HUES48 (cell line): ENCODE data around the gene RAB9A.

ENCODE experiments used
- H3K27ac ChIP-seq: one replicate; pipeline ENCODE4 v1.7.0; 2013; ENCODE audit warnings: low read depth, low read length, inconsistent platforms
- H3K27me3 ChIP-seq: 2 replicates; pipeline ENCODE4 v1.6.1; 2013; ENCODE audit warnings: mild to moderate bottlenecking, low read length; ENCODE audit not compliant: control insufficient read depth, insufficient read depth
- H3K36me3 ChIP-seq: 2 replicates; pipeline ENCODE4 v1.6.1; 2013; ENCODE audit warnings: low read length; ENCODE audit not compliant: control insufficient read depth, insufficient read depth
- H3K4me1 ChIP-seq: 2 replicates; pipeline ENCODE4 v1.6.1; 2013; ENCODE audit warnings: mild to moderate bottlenecking, low read length; ENCODE audit not compliant: control insufficient read depth, insufficient read depth
- H3K4me3 ChIP-seq: 2 replicates; pipeline ENCODE4 v1.5.1; 2013; ENCODE audit warnings: mild to moderate bottlenecking, low read depth, low read length
- H3K9ac ChIP-seq: 2 replicates; pipeline ENCODE4 v1.6.1; 2013; ENCODE audit warnings: mild to moderate bottlenecking, low read depth, low read length, moderate library complexity
- H3K9me3 ChIP-seq: 2 replicates; pipeline ENCODE4 v1.6.1; 2013; ENCODE audit warnings: low read length; ENCODE audit not compliant: control insufficient read depth, insufficient read depth

Gene RAB9A

DNA sequence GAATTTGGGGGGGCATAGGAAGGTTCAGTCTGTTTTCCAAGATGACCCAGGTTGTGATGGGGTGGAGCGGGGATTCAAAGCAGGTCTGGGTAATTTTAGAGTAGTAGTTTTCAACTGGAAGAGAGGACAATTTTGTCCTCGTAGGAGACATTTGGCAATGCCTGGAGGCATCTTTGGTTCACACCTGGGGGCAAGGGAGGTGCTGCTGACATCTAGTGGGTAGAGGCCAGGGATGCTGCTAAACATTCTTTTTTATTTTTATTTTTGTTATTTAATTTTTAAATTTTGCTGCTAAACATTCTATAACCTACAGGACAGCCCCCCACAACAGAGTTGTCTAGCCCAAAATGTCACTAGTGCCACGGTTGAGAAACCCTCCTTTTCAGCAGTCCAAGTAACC lies 1.9 kb downstream of the RAB9A start:
- Histone ChIP-seq H3K27me3 (peaks cover 15% of the 10 kb centered on the region), H3K4me3 (peak overlapping the region; percentile 94)

DNA sequence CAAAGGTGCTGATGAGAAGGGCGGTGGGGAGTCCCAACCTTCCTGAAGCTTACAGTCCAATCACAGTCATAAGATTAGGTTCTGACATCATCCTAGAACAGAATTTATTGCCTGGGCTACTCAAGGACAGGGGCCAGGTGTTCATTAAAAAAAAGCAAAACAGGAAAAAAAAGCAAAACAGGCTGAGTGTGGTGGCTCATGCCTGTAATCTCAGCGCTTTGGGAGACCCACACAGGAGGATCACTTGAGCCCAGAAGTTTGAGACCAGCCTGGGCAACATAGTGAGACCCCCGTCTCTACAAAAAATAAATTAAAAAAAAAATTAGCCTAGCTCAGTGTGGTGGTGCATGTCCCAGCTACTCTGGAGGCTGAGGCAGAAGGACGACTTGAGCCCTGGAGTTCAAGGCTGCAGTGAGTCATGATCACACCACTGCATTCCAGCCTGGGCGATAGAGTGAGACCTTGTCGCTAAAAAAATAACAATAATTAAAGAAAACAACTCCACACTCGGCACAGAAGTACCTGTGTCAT lies 3.0 kb downstream of the RAB9A start:
- Histone ChIP-seq H3K27ac (no peak overlapping the region), H3K4me1 (peaks cover 45% of the 10 kb centered on the region), H3K4me3 (no peak overlapping the region), H3K9me3 (no peaks in the 10 kb centered on the region), H3K36me3 (no peaks in the 10 kb centered on the region), H3K9ac (no peak overlapping the region), H3K27me3 (peaks cover 15% of the 10 kb centered on the region)

More for the DNA sequence above, 1.9 kb downstream of the RAB9A start:
- Histone ChIP-seq H3K9me3 (no peaks in the 10 kb centered on the region), H3K4me1 (peaks cover 45% of the 10 kb centered on the region), H3K27ac (no peak overlapping the region), H3K36me3 (no peaks in the 10 kb centered on the region), H3K9ac (no peak overlapping the region)

DNA sequence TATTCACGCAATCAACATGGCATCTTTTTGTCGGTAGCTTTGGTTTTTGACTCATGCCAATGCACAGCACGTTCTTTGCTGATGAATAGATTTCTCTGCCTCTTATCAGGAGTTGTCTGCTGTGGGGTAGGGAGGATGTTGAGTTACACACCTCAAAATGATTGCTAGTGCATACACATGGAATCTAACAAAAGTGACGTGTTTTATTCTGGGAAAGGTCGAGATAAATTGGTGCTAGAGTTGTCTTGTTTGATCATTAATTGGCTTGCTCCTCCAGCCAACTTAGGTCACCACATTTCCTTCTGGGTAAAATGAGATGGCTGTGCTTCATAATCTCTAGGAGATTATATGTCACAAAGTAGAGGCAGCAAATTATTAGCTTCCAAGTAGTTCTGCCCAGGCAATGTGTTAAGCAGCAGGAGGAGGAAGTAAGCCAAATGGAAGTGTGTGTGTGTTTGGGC lies 3.9 kb downstream of the RAB9A start:
- H3K4me3 ChIP-seq = peak overlapping the region; percentile 12; the same call in 1 of the 2 replicates
- no peak overlapping the region for H3K9ac ChIP-seq
- H3K27me3 ChIP-seq = peaks cover 9% of the 10 kb centered on the region
- peaks cover 5% of the 10 kb centered on the region; the same call in 1 of the 2 replicates for H3K36me3 ChIP-seq
- H3K27ac ChIP-seq = peak overlapping the region; percentile 2
- peaks cover 50% of the 10 kb centered on the region for H3K4me1 ChIP-seq
- H3K9me3 ChIP-seq = no peaks in the 10 kb centered on the region

DNA sequence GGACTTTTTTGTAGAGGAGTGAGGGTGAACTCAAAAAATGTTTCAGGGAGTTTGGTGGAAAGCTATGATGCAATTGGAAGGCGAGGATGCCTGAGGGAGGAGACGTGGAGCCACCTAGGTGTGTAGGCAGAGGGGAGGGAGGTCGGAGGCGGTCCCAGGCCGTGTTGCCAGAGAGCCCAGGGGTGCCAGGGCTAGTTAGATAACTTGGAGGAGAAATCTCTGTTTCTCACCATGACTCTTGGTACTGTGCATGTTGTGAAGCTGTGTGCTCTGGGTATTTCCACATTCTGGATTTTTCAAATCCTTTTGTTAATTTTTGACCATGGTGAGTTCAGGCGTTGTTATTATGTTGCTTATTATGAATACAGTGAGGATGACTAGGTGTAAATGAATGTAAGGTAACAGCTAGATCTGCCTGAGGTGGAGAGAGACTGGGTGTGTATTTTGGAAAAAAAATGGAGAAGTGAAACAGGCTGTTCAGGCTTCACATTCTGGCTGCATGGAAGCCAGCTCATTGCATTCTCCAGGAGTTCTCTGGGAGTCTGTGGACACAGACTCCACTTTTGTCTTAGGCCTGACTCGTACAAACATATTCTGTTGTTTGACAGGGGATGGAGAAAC lies 4.5 kb downstream of the RAB9A start:
- Histone ChIP-seq H3K27ac (no peak overlapping the region), H3K9me3 (no peaks in the 10 kb centered on the region), H3K27me3 (peaks cover 2% of the 10 kb centered on the region), H3K4me3 (peak overlapping the region; percentile 12; the same call in 1 of the 2 replicates), H3K9ac (no peak overlapping the region), H3K4me1 (peaks cover 47% of the 10 kb centered on the region), H3K36me3 (peaks cover 5% of the 10 kb centered on the region; the same call in 1 of the 2 replicates)

GRCh38 chrX:13694359-13694758 lies 5.4 kb downstream of the RAB9A start:
- H3K27ac ChIP-seq = no peak overlapping the region
- peaks cover 5% of the 10 kb centered on the region; the same call in 1 of the 2 replicates for H3K36me3 ChIP-seq
- H3K4me3 ChIP-seq = no peak overlapping the region
- H3K9me3 ChIP-seq = no peaks in the 10 kb centered on the region
- no peaks in the 10 kb centered on the region for H3K27me3 ChIP-seq
- peaks cover 53% of the 10 kb centered on the region for H3K4me1 ChIP-seq
- H3K9ac ChIP-seq = no peak overlapping the region

DNA sequence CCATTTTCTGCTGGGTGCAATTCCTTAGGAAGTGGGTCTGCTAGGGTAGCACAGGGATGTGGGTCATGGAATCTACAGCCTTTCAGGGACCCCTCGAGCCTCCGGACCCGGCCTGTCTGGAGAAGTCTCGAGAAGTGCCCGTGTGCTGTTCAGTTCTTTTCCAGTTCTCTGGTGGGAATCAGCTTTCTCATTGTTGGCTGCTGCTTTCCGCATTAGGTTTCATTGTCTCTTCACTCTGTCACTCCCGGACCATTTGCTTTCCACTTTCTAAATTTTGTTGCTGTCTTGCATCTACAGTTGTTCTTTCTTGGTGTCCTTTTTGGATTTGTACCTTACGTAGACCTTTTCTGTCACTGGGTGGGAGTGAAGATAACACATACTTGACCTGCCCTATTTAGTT lies 6.1 kb downstream of the RAB9A start:
- Histone ChIP-seq H3K4me3 (no peak overlapping the region), H3K27me3 (no peaks in the 10 kb centered on the region), H3K9ac (no peak overlapping the region), H3K9me3 (no peaks in the 10 kb centered on the region), H3K4me1 (peaks cover 53% of the 10 kb centered on the region), H3K27ac (no peak overlapping the region), H3K36me3 (peaks cover 5% of the 10 kb centered on the region; the same call in 1 of the 2 replicates)

DNA sequence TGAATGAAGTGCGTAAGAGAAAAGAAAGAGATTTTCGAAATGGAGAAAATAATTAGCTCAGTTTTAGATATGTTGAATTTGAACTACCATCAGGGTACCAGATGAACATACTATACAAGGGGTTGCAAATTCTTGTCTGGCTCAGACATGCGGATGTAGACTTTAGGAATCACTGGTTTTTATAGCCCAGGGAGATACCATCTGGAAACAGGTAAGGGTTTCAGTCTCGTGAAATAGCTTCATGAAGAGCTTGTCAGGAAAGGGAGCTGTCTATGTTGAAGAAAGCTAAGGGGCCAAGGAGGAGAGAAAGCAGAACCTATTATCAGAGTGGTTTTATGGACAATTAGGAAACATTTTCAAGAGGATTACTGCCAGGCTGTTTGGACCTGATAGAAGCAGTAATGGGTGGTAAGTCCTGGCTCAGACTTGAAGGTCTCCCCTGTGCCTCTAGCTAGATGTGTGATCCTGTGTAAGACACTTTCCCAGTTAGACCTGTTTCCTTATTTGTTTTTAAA lies 6.7 kb downstream of the RAB9A start:
- H3K27ac ChIP-seq = no peak overlapping the region
- H3K9ac ChIP-seq = no peak overlapping the region
- H3K4me3 ChIP-seq = no peak overlapping the region
- peaks cover 46% of the 10 kb centered on the region for H3K4me1 ChIP-seq
- H3K9me3 ChIP-seq = no peaks in the 10 kb centered on the region
- peaks cover 5% of the 10 kb centered on the region; the same call in 1 of the 2 replicates for H3K36me3 ChIP-seq
- H3K27me3 ChIP-seq = no peaks in the 10 kb centered on the region

DNA sequence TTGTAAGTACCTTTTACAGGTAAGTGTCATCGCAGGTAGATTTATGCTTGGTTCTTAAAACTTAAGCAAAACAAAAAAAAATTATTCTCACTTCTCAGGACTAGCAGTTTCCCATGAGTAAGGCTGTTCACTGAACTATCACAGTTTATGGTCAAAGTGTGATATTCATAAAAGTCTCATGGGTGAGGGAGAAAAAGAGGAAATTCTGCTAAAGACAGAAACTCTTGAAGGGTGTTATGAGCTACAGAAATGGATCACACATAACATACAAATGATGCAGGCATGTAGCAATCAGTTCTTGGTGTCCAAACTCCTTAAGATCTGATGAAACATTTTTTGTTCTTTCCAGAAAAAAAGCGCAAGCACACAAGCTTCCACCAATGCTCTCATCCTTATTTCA lies 8.5 kb downstream of the RAB9A start:
- Histone ChIP-seq H3K4me3 (no peak overlapping the region), H3K9me3 (no peaks in the 10 kb centered on the region), H3K4me1 (peaks cover 52% of the 10 kb centered on the region), H3K27ac (no peak overlapping the region), H3K9ac (no peak overlapping the region), H3K27me3 (no peaks in the 10 kb centered on the region), H3K36me3 (peaks cover 5% of the 10 kb centered on the region; the same call in 1 of the 2 replicates)

GRCh38 chrX:13697976-13698375 lies 9.0 kb downstream of the RAB9A start:
- no peaks in the 10 kb centered on the region for H3K27me3 ChIP-seq
- no peak overlapping the region for H3K9ac ChIP-seq
- peaks cover 5% of the 10 kb centered on the region; the same call in 1 of the 2 replicates for H3K36me3 ChIP-seq
- peaks cover 48% of the 10 kb centered on the region for H3K4me1 ChIP-seq
- H3K27ac ChIP-seq = no peak overlapping the region
- no peaks in the 10 kb centered on the region for H3K9me3 ChIP-seq
- no peak overlapping the region for H3K4me3 ChIP-seq

DNA sequence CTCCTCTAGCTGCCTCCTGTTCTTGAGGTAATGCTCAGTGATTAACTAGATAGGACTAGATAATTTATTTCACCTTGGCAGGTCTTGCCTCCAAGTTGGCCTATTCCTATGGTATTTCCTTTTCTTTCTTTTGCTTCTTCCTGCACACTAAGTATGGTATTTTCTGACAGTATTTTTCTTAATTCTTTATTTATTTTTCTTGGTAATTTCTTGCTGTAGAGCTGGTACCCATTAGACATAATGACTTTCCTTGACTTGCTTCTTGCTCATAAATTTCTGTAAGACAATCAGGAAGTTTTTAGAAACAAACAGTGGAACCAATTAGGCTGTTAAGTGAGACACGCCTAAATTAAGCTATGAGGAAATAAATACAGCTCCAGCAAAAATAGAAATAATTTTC lies 9.5 kb downstream of the RAB9A start:
- H3K9me3 ChIP-seq = no peaks in the 10 kb centered on the region
- no peak overlapping the region for H3K9ac ChIP-seq
- H3K27me3 ChIP-seq = no peaks in the 10 kb centered on the region
- H3K27ac ChIP-seq = no peak overlapping the region
- no peak overlapping the region for H3K4me3 ChIP-seq
- peaks cover 5% of the 10 kb centered on the region; the same call in 1 of the 2 replicates for H3K36me3 ChIP-seq
- H3K4me1 ChIP-seq = peaks cover 44% of the 10 kb centered on the region

DNA sequence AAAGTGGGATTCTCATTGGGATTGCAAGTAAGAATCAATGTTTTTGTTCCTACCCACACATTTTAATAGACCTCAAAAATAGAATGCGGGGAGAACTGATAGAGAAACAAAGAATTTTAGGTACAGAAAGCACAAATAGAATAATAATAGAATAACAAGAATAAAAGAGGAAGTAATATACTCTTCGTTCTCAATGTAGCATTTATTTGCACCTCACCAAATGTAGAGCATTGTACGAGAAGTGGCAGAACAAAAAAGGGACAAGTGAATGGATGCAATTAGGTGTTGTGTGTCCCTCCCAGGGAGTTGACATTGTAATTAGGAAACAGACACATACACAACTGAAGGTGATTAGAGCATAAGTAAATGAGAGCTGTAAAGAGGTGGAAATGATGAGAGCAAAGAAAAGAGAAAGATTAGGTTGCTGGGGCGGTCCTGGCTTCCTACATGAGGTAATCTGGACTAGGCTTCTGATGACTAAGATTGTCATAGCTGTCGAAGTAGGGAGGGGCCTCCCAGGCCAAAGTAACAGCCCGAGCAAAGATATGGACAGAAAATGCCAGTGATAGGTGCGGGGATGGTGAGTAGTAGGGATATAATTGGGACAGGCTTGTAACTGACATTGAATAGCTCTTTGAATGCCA lies 10.4 kb downstream of the RAB9A start:
- Histone ChIP-seq H3K9me3 (no peaks in the 10 kb centered on the region), H3K4me3 (no peak overlapping the region), H3K27me3 (no peaks in the 10 kb centered on the region), H3K36me3 (peaks cover 14% of the 10 kb centered on the region), H3K9ac (no peak overlapping the region), H3K27ac (no peak overlapping the region), H3K4me1 (peaks cover 35% of the 10 kb centered on the region)
